ENCODE data around the gene CHCHD6.

The CHCHD6 gene

DNA sequence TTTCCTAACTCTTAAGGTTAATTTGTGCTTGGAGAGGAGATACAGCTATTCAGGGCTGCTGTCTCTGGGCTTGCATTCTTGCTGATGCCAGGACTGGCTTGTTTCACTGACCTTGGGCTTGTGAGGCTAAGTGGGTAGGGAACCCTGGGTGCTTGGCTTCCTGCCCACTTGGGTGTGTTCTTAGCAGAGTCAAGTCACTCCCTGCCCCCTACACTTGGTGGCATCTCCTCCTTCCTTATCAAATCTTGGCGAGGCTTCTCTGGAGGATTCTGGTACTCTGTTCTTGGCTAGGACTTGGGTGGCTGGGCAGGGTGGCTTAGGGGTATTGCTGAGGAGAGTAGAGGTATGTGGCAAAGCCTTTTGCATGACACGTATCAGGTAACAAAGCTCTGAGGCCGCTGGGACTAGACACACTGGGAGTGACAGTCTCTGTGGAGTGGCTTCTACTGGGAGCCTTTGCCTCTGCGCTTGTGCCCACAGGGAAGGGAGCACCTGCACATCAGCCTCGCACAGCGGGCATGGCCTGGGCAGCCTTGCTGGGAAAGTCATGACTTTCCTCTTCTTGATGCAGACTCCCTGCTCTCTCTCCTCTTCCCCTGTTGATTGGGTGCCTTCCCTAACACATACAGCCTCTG is 41.8 kb downstream of the CHCHD6 start:
- DNase-seq = no peak

DNA sequence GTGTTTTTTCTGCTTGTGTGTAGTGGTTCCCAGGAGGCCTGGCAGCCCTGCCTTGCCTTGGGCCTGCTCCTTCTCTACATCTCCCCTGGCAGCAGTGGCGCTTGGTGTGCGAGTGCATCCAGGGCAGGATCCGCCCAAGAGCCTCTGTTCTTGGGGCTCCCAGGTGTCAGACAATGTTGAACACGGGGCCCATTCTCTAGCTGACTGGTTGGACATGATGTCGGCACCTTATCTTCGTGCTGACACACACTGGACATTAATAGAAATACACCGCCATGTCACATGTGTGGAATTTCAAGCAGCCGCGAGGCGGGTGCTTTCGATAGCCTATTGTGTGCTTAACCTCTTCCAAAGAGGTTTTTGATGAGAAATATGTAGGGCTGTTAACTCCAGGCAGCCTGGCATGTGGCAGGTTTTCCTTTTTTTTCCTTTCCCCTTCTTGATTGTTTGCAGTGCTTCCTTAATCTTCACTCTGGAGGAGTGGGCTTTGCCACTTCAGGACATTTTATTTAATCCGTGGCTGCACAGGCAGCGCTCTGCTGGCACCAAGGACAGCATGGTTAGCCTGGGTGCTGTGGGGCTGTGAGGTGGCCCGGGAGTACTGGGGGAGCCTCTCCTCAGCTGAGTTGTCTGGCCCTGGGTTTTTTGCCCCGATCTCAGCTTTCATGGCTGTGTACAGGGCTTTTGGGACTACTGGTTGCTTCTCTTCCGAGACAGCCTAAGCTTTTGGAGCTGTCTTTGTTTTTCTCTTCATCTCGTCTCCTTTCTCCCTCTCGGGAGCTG is 42.5 kb downstream of the CHCHD6 start:
- no peak for DNase-seq

DNA sequence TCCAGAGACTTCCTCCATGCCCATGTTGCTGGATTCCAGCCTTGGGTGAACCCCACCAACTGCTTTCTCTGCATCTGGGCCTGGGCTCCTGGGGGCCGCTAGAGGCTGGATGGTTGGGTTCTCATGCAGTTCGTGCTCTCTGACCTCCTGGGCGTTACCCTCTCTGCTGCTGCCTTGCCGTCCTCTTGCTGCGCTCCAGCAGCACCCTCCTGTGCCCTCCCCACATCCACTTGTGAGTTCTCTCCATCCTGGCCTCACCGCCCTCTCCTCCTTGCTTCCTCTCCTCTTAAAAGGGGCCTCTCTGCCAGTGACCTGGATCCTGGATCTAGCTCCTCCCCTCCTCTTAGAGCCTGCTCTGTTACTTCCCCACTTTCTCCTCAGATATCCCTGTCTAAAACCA is 43.7 kb downstream of the CHCHD6 start:
- no peak for DNase-seq

DNA sequence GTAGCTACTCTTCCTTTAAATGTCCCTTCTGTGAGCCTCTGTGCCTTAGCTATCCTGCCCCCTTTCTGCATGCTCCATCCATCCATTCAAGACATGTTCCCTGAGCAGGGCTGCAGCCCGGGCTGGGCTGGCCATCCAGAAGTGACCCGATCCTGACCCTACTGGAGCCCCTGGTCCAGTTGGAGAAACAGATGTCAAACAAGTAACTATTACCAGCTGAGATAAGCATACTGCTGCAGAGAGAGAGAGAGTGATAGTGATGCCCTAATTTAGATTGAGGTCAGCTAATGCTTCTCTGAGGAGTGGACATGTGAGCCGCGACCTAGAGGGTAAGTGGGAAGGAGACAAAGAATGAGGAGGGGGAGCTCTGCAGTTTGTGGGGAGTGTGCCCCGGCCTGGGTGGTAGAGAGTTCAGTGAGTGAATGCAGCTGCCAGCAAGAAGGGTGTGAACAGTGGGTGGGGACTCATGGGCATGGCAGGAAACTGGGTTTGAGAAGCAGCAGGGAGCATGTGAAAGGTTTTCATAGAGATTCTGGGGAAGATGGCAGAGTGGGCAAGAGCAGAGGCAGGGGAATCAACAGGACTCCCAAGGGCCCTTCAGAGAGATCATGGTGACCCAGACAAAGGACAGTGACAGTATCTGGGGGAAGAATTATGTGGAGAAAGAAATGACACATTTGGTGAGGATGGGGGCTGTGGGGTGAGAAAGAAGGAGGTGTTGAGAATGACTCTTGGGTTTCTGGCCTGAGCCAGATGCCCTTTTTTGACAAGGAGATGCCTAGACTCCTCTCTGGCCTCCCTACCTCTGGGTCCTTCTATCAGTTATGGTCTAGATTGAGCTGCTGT is 44.9 kb downstream of the CHCHD6 start:
- no peak for DNase-seq

DNA sequence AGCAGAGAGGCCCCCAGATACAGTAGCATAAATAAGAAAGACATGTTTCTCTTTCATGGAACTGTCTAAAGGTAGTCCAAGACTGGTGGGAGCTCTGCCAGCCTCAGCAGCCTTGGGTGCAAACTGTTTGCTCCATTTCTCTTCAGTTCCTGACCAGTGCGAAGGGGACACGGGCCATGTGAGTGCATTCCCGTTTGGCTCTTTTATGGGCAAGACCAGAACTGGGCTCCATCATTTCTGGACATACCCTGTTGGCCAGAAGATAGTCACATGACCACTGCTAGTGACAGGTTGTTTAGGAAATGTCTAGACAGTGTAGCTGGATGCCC is 45.5 kb downstream of the CHCHD6 start:
- DNase-seq = no peak

DNA sequence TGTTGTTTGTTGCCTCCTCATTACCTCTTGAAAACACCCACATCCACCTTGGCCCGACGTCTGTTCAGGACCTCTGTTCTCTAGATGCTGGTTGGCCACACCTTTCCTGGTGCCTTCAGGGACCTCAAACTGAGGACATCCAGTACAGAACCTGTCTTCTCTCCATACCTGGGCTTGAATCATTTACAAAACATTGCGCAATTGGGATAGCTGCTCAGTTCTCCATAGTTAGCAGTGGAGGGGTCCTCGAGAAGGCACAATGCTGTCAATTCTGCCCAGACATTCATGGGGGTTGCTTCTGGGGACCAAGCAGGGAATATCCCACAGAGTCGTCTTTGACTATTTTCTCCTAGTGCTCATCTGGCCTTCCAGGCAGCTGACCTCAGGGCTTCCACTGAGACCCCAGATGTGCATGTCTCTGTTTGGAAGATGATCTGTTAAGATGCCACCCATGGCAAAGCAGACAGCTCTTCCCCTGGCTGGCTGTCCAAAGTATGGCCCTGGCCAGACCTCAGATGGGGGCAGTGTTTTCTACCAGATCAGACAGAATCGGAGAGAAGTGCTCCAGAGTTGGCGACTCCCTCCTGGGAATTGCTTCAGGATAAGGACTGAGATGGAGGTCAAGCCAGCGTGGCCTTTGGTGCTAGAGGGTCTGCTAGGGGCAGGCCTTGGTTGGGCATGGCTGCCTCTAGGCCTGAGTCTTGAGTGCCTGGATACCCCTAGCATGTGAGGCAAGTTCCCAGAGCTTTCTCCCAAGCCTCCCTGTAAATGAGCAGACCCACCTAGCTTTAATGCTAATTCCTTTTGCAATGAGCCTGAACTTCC is 46.1 kb downstream of the CHCHD6 start:
- no peak for DNase-seq

DNA sequence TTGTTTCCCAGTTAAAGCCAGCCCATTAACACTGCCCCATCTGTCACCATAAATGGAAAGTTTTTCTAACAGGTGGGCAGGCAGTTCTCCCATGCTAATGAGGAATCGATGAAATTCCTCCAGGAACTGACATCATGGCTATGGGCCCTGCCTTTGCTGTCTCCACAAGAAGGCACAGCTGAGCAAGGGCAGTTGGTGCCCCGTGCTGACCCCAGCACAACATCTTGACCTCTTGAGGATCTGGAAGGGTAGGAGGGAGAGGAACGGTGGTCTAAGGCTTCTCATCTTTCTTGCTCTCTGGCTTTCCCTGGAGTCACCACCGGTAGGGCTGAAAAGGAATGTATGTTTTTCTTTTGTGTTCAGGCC is 46.7 kb downstream of the CHCHD6 start:
- DNase-seq = no peak

DNA sequence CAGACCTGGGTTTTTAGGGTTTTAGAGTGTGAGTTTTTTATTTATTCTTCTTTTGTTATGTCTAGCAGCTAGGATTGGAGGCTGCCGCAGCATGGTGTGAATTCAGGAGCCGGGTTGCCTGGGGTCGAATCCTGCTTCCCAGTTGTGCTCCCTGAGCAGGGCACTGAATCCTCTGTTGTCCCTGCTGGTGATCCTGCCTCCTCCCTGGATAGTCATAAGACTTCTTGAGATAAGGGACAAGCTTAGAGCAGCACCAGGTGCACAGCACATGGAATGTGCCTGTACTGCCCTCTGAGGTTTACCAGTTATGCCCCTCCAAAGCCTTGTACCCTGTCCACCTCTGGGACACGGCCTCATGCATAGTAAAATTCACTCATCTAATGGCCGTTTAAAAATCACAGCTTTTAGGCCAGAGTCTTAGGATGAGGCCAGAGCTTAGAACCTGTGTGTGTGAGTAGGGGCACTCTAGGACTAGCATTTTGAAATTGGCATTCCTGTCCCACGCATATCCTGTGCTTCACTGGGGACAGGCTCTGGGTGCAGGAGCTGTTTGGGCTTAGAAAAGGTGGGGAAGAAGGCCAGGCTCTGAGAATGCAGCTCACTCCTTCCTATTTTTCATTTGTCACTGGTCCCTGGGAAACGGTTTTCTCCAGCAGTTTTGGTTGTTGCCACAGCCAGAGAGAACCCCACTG is 47.7 kb downstream of the CHCHD6 start:
- no peak for DNase-seq

DNA sequence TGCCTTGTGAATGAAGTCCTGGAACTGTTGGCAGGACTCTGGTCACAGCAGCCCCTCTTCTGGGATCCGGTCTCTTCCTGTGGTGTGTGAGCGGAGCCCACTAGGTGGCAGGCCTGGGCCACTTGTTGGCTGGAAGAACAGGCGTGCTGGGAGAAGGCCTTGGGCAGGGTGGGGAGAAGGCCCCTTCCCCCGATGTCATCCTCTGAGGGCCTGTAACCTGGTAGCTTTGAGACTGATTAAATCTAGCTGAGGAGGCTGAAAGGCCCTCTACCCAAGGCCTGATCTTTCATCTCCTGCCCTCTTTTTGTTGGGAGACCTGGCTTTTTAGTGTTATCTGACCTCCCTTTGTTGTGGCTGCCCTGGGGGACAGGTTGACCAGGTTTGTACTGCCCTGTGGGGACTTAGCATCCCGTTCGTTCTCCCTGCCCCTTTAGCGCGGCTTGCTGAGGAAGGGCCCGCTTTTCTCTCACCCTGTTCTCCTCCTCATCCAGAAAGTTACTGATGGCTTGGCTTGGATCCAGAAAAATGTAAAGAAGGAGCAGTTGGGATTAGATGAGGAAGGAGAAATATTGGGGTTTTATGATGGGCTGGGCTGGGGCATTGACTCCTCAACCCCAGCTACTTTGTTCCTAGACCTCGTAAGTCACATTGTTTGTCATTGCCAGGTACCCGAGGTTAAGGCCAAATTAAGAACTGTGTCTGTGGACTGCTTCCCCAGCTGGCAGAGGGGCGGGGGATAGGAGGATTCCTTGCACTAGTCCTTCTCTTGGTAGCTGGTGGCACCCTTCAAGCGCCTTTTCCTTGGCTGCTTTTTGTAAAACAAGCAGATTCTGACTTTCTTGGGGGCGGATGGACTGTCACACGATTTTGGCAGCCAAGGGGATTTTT is 48.5 kb downstream of the CHCHD6 start:
- peak; percentile 50 for DNase-seq

DNA sequence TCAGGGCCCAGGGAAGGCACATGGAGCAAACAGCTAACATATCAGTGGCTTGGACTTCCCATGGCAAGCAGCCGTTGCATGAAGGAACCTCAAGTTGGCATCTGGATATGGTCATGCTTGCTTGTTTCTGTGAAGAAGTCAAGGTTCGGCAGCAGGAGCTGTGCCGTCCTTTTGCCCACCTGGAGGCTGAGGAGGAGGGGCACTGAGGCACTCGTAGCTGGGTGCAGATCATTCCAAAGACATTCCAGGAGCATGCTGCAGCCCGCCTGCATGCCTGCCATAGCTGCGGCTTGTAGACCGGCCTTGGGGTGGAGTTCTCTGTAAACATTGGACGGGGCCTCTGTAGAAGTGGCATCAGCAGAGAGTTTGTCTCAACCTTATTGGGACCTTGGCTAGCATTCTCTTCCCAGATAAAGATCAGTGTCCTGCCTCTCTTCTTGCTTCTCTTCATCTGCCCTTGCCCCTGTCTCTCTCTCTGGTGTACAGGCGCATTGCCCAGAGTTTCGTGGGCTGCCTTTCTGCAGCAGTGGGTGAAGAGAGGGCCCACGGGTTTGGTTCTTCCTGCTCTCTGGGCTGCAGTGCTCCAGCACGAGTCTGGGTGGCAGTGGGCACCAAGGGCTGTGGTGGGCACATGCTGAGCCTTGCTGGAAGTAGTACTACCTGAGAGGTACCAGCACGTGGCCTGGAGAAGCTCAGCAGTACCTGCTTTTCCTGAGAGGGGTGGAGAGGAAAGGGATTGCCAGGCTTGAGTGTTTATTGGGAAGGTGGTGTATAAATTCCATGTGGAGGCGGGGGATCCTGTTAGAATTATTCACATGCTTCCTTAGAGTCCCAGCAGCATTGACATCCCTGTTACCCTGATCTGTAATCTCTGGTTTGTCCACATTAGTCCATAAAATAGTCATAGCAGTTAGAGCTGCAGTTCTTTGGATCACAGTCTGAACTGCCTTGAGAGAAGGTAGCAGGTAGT is 49.4 kb downstream of the CHCHD6 start:
- no peak for DNase-seq

DNA sequence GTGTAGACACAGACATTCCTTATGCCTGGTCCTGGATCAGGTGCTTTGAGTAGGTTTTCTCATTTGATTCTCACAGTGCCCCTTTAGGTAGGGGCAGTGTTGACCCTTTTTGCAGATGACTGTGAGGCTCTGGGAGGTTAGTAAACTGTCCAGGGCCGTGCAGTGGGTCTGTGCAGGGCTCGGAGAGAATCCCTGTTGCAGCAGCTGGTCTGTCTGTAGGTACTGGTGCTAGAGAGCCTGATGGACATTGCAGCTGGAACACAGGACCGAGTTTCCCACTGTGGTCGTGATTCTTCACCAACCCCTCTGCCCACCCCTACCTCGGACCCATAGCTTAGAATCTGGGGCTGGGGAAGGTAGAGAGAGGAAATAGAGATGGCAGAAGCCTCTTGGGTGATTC is 51.8 kb downstream of the CHCHD6 start:
- no peak for DNase-seq

DNA sequence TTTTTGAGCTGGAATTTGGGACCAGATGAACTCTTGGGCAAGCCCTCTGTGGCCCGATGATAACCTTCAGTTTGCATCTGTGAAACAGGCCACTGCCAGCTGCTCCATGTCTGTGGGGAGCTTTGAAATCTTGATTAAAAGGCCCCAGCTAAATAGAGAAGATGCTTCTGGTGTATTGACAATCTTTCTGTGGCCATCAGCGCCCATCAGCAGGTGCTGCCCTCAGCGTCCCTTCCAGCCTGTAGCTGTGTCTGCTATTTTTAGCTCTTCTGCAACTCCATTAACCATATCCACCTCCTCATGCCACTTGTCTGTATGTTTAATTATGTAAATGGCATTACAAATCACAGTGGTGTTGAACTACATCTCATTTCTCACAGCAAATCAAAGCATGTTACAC is 54.0 kb downstream of the CHCHD6 start:
- no peak for DNase-seq

DNA sequence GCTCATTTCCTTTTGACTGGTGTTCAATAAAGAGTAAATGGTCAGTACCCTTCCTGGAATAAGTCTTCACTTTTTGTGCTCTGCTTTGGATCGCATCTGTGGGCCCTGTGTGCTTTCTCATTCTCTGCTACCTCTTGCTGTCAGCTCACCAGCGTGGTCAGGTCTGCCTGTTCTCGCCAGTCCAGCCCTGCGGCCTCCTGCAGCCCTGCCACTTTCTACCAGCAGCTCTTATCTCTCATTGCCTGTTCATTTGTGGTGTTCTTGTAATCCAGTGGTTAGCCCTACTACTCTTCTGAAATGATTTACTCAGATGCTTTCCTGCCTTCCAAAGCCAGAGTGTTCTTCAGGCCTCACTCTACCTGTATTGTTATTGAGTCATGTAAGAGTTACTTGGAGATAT is 54.8 kb downstream of the CHCHD6 start:
- DNase-seq = no peak

DNA sequence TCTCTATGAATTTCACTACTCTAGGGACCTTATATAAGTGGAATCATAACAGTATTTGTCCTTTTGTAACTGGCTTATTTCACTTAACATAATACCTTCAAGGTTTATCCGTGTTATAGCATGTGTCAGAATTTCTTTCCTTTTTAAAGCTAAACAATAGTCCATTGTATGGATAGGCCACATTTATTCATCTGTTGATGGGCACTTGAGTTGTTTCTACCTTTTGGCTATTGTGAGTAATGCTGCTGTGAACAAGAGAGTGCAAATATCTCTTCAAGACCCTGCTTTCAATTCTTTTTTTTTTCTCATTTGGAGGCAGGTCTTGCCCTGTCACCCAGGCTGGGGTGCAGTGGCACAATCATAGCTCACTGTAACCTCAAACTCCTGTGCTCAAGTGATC is 56.5 kb downstream of the CHCHD6 start:
- no peak for DNase-seq

DNA sequence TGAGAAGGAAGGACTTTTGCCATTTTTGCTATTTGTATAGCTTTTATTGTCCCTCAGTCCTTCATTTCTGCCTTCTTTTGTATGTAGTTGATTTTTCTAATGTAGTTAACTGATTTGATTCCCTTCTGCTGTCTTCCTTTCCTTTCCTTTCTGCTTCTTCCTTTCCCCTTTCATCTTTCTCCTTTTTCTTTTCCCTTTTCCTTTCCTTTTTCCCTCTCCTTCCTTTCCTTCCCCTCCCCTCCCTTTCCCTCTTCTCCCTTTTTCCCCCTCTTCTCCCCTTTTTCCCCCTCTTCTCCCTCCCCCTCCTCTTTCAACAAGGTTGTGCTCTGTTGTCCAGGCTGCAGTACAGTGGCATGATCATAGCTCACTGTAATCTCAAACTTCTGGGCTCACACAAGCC is 59.0 kb downstream of the CHCHD6 start:
- no peak for DNase-seq

DNA sequence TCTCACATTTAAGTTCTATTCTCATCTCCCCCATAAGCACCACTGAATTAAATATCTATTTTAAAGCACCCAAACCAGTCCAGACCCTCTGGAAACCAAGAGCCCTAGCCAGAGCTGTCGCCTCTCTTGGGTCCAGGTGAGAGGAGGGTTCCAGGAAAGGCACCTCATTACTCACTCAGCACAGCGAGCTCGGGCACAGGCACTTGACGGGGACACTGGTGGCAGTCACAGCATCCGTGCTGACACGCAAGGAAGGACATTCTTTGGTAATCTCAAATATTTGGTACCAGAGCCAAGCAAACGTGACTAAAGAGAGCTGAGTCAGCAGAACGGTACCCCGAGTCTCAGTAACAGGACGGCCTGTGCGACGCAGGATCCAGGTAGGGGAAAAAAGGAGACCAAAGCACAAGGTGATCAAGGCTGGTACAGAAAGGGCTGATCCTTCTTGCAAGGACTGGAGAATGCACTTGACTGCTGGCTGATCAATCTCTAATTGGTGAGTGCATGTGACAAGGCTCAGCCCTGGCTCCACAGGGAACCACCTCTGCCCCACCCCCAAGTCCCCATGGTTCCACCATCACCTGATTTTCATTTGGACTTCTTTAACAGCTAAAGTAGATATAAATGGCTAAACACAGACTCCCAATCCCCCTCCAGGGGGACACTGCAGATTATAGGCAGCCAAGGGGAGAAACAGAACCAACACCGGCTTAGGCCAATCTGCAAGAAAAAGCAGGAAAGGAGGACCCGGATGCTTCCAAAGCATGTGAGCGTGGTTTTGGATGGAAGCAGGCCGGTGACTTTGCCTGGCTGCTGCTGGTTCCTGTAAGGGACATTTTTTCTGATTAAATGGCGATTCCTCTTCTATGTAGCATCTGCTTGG is 61.4 kb downstream of the CHCHD6 start:
- no peak for DNase-seq

DNA sequence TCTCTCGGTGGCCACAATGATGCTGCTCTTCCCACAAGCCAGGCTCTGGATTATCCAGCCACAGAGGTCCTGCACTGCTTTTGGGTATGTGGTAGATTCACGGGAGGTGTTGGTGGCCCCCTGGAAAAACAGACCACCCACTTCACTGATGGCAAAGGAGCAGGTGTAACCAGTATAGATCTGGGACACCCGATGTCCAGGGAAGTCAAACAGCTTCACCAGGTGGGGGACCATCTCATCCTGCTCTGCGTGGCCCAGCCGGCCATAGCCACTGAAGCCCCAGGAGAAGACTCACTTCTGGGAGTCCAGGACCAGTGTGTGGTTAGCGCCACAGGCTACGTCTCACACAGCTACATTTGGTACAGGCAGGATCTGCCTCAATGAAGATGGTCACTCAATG is 62.6 kb downstream of the CHCHD6 start:
- no peak for DNase-seq

DNA sequence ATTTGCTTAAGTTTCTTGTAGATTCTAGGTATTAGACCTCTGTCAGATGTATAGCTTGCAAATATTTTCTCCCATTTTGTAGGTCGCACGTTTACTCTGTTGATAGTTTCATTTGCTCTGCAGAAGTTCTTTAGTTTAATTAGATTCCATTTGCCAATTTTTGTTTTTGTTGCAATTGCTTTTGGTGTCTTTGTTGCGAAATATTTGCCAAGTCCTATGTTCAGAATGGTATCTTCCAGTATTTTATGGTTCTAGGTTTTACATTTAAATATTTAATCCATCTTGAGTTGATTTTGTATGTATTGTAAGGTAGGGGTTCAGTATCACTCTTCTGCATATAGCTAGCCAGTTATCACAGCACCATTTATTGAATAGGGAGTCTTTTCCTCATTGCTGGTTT is 64.9 kb downstream of the CHCHD6 start:
- DNase-seq = no peak

DNA sequence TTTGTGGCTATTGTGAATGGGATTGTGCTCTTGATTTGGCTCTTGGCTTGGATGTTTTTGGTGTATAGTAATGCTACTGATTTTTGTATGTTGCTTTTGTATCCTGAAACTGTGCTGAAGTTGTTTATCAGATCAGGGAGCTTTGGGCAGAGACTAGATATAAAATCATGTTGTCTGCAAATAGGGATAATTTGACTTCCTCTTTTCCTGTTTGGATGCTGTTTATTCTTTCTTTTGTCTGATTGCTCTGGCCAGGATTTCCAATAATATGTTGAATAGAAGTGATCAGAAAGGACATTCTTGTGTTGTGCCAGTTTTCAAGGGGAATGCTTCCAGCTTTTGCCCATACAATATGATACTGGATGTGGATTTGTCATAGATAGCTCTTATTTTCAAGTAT is 66.1 kb downstream of the CHCHD6 start:
- DNase-seq = no peak
